ENCODE results near the gene CFAP100. TPM values are rescaled to one million over a fixed set of nuclear protein-coding genes. Genes with fewer than 3 reads are reported as not detected.

Gene CFAP100
- total RNA-seq, 4 donors from 2014 or later = not detected

- Histone ChIP-seq H3K4me1 (peaks cover 4 to 13% (median 12%) of the 10 kb centered on the region in 4 donors), H3K4me3 (no peak overlapping the region), H3K36me3 (no peaks in the 10 kb centered on the region), H3K9me3 (no peaks in the 10 kb centered on the region), H3K27ac (replicated peaks in 1 of 4) (no peak overlapping the region), H3K27me3 (peaks cover 0 to 14% (median 0%) of the 10 kb centered on the region in 4 donors)
- DNase-seq (ENCODE audit: extremely low spot score) = no peak
- 93% methylated on average over 13 of the region's 14 CpGs for WGBS
- TF ChIP-seq, protein P1, sequence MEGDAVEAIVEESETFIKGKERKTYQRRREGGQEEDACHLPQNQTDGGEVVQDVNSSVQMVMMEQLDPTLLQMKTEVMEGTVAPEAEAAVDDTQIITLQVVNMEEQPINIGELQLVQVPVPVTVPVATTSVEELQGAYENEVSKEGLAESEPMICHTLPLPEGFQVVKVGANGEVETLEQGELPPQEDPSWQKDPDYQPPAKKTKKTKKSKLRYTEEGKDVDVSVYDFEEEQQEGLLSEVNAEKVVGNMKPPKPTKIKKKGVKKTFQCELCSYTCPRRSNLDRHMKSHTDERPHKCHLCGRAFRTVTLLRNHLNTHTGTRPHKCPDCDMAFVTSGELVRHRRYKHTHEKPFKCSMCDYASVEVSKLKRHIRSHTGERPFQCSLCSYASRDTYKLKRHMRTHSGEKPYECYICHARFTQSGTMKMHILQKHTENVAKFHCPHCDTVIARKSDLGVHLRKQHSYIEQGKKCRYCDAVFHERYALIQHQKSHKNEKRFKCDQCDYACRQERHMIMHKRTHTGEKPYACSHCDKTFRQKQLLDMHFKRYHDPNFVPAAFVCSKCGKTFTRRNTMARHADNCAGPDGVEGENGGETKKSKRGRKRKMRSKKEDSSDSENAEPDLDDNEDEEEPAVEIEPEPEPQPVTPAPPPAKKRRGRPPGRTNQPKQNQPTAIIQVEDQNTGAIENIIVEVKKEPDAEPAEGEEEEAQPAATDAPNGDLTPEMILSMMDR (IDR thresholded peaks at IDR 0.05) = no peak
- TF ChIP-seq EP300 (IDR thresholded peaks at IDR 0.05) (no peak), POLR2AphosphoS5 (IDR thresholded peaks at IDR 0.05) (no peak), POLR2A (IDR thresholded peaks at IDR 0.05; ENCODE audit: low read depth) (no peak)
- intact Hi-C loops (cut with DNase I) = no loop called here
These were observed 4.0 kb downstream of the CFAP100 start for GRCh38 chr3:126398423-126399350.

DNA sequence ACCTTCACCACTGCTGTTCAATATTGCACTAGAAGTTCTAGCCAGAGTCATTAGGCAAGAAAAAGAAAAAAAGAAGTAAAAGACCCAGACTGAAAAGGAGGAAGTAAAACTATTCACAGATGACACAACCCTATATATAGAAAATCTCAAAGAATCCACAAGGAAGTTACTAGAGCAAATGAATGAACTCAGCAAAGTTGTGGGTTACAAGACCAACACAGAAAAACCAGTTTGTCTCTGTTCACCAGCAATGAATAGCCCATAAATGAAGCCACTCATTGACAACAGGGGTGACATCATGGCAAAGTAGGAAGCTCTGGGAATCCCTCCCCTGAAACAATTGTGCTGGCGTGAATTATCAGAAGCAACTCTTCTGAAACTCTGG is 4.6 kb downstream of the CFAP100 start:
- 100% methylated on average over 1 of the region's 1 CpG for WGBS
- intact Hi-C loops (cut with DNase I) = no loop called here
- no peaks in the 10 kb centered on the region for H3K36me3 ChIP-seq

GRCh38 chr3:126399756-126400155 is 5.0 kb downstream of the CFAP100 start:
- Histone ChIP-seq H3K27me3 (peaks cover 0 to 3% (median 0%) of the 10 kb centered on the region in 4 donors), H3K9me3 (no peaks in the 10 kb centered on the region), H3K36me3 (no peaks in the 10 kb centered on the region), H3K4me3 (no peak overlapping the region), H3K27ac (replicated peaks in 1 of 4) (no peak overlapping the region), H3K4me1 (peaks cover 1 to 5% (median 5%) of the 10 kb centered on the region in 4 donors)
- TF ChIP-seq EP300 (IDR thresholded peaks at IDR 0.05) = no peak
- no peak for TF ChIP-seq POLR2AphosphoS5 (IDR thresholded peaks at IDR 0.05)
- TF ChIP-seq, protein P1 (IDR thresholded peaks at IDR 0.05) = no peak
- TF ChIP-seq POLR2A (IDR thresholded peaks at IDR 0.05; ENCODE audit: low read depth) = no peak
- WGBS = 92% methylated on average over 3 of the region's 4 CpGs
- intact Hi-C loops (cut with DNase I) = no loop called here
- no peak for DNase-seq (ENCODE audit: extremely low spot score)

More for the DNA sequence above, 4.6 kb downstream of the CFAP100 start:
- Histone ChIP-seq H3K4me1 (peaks cover 4 to 10% (median 9%) of the 10 kb centered on the region in 4 donors), H3K9me3 (no peaks in the 10 kb centered on the region), H3K4me3 (no peak overlapping the region), H3K27ac (replicated peaks in 1 of 4) (no peak overlapping the region), H3K27me3 (peaks cover 0 to 7% (median 0%) of the 10 kb centered on the region in 4 donors)
- no peak for TF ChIP-seq POLR2A (IDR thresholded peaks at IDR 0.05; ENCODE audit: low read depth)
- no peak for TF ChIP-seq EP300 (IDR thresholded peaks at IDR 0.05)
- TF ChIP-seq, protein P1 (IDR thresholded peaks at IDR 0.05) = no peak
- no peak for TF ChIP-seq POLR2AphosphoS5 (IDR thresholded peaks at IDR 0.05)
- no peak for DNase-seq (ENCODE audit: extremely low spot score)

DNA sequence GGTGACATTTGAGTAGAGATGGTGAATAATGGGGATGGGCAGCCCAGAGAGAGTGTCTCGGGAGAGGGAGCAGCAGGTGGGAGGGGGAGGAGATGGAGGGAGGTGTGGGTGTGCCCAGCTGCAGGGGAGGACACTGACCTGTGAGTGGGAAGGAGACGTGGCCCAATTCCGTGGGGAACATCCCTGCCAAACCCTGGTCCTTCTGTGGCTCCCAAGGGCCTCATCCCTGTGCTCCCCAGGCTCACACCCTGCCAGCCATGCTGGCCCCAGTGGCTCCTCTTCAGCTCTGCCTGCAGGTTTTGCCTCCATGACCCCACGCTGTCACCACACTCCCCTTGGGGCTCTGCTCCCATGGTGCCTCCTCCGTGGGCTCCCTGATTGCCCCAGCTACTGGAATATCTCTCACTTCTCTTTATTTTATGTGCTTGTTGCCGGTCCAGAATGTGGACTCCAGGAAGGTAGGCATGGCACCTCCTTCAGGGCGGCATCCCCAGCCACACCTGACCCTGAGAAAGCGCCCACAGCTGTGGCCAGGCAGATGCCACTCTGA is 7.0 kb downstream of the CFAP100 start:
- Histone ChIP-seq H3K4me3 (no peak overlapping the region), H3K9me3 (no peaks in the 10 kb centered on the region), H3K27ac (replicated peaks in 1 of 4) (no peak overlapping the region), H3K4me1 (no peaks in the 10 kb centered on the region), H3K36me3 (no peaks in the 10 kb centered on the region), H3K27me3 (peaks cover 0 to 9% (median 0%) of the 10 kb centered on the region in 4 donors)
- TF ChIP-seq POLR2AphosphoS5 (IDR thresholded peaks at IDR 0.05) (no peak), POLR2A (IDR thresholded peaks at IDR 0.05; ENCODE audit: low read depth) (no peak), EP300 (IDR thresholded peaks at IDR 0.05) (no peak)
- TF ChIP-seq, protein P1 (IDR thresholded peaks at IDR 0.05) = no peak
- WGBS = 80% methylated on average over 8 of the region's 8 CpGs
- intact Hi-C loops (cut with DNase I) = no loop called here
- no peak for DNase-seq (ENCODE audit: extremely low spot score)
